ENCODE data around the gene UCK2.

UCK2 gene

DNA sequence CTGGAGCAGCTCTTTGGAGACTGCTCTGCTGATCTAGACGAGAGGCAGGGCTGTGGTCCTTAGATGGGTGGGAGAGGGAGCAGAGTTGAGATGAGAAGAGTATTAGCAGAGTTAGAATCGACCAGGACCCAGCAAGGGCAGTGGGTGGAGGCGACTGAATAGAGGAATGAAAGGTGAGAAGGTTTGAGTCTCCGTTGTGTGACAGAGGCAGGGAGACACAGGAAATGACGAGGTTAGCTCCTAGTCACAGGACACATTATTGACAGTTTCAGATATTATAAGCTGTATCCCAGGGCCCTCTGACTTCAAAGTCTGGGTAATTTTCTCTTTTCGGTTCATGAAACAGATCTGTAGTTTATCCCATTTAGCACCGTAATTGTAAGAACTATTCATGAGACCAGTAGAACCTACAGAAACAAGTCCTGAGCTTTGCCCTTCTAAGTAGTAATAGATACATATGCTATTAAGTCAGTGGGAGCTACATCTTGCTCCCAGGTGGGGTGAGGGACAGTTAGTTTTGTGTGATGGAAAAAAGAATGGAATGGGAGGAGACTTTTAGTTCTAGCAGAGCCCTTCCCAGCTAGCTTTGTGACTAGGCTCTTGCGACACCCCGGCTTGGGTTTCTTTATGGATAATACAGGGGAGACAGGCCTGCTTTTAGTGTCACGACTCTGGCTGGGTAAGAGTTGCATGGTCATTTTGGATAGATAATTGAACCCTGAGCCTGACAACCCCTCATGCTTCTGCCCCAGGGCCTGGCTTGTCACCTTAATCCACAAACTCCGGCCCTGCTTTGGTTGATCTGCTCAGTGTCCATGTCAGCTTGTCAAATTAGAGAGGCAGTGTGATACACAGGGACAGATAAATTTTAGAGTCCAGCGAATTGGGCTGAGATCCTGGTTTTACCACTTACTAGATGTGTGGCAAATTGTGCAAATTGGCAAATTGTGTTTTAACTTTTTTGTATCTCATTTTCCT is 70.2 kb downstream of the UCK2 start:
- FAIRE-seq (no peak), DNase-seq (ENCODE audit: insufficient read length, low spot score) (no peak)

DNA sequence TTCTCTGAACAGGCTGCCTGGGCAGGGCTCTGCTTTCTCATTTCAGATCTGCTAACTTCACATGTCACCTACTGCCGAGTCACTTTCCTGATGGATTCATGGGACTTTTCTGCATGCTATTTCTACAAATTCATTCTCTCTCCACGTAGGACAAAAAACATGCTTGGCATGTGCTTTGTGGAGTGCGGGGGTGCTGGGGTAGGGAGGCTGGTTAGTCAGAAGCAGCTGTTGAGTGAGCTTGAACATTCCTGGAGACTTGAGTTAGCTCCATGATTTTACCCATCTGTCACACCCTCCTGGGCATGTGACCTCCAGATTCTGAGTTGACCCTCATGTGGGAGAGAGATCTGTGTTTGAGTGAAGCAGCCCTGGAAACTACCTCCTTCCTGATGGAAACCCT is 71.4 kb downstream of the UCK2 start:
- no peak for DNase-seq (ENCODE audit: insufficient read length, low spot score)

DNA sequence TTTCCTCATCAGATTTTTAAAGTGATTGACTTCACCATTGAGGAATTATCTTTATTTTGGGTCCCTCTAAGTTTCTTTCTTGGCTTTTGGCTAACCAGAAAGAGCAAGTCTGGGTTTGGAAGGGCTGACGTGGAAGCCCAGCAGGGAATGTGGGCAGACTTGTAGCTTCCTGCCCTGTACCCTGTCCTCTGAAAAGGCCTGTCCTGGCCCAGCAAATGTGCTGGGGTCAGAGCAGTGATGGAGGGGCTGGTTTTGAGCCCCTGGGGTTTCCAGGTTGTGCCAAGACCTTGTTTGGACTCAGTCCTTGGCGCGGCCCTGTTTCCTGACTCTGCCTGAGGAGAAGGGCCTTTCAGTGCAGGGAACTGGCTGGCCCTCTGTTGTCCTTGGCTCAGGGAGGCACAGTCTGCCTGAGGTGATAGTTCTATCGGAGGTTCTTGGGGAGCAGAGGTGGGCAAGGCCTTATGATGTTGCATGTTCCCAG is 72.1 kb downstream of the UCK2 start:
- no peak for DNase-seq (ENCODE audit: insufficient read length, low spot score)
- no peak for FAIRE-seq

More for the DNA sequence above, 71.4 kb downstream of the UCK2 start:
- peak; percentile 42 for FAIRE-seq

DNA sequence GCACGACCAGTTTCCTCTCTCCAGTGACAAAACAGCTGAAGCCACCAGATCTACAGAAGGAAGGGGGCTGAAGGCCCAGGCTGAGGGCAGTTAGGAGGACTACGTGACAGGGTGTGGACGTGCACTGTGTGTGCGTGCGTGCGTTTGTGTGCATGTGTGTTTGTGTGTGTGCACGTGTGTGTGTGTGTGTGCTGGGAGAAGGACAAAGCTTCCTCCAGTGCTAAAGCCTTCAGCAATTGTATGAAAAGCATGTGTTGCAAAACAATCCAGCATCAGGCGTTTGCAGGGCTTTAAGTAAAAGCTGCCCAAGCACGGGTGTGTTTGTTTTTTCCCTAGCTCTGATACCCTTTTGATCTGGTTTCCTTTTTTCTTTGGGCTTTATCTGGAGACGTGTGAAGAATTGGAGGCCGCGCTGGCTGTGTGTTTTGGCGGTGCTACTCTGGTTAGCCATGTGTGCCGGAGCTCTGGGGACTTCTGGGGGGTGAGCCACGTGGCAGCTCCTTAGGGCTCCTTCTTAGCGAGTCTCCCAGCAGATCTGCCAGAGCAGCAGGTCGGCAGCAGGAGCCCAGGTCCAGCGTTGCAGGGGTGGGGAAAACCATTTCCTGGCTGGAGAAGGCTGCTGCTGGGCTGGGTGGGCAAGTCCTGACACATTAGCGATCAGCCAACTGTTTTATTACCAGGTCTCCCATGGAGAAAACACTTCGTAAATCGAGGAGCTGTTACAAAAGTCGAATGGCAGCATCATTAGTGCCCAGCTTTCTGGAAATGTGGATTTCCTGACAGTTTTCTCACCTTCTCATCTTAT is 73.4 kb downstream of the UCK2 start:
- DNase-seq (ENCODE audit: insufficient read length, low spot score), result no peak
- FAIRE-seq, result no peak

DNA sequence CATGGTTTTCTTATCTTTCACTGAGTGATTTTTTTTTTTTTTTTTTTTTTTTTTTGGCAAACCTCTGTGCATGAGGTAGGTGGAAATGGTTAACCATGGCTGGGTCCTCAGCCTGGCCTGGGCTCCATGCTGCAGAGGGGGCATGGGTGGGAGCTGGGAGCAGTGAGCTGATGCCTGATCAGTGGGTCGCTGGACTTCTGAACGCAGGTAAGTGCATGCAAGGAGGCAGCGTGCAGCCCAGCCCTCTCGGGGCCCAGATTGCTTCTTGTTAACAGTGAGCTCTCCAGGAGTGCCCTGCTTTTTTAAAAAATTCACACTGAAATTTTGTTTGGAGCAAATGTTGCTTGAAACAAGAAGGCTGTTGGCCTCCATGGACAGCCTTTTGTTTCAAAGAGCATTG is 75.2 kb downstream of the UCK2 start:
- FAIRE-seq (no peak), DNase-seq (ENCODE audit: insufficient read length, low spot score) (no peak)

DNA sequence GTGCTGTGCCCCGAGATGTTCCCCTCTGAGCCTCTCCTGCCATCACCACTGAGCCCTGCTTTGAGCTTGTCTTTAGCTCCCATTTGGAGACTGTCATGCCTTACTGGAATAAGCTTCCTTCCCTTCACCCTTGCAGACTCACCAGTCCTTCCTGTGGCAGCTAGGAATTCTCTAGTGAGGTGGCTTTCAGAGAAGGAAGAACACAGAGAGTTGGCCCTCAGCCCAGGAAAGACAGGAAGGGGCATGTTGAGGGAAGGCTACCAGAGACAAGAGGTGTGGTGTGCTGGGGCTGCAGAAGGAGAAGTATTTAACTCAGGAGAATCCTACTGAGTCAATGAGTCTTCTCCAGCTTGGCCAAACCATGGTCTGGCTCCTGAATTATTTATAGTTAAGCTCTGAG is 76.3 kb downstream of the UCK2 start:
- FAIRE-seq, result no peak
- DNase-seq (ENCODE audit: insufficient read length, low spot score), result no peak

DNA sequence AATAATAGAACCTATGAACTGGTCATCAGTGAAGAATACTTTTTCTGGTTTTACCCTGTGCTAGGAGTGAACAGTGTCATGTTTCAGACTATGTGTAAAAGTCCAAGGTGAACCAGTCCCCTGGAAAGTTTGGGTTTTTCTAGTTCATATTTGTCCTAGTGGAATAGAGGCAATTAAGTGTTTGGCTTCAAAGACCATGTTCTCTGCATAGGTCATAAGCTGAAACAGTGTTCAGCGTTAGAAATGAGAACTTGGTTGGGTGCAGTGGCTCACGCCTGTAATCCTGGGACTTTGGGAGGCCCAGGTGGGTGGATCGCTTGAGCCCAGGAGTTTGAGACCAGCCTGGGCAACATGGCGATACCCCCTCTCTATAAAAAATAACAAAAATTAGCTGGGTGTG is 77.5 kb downstream of the UCK2 start:
- DNase-seq (ENCODE audit: insufficient read length, low spot score), result no peak
- no peak for FAIRE-seq

DNA sequence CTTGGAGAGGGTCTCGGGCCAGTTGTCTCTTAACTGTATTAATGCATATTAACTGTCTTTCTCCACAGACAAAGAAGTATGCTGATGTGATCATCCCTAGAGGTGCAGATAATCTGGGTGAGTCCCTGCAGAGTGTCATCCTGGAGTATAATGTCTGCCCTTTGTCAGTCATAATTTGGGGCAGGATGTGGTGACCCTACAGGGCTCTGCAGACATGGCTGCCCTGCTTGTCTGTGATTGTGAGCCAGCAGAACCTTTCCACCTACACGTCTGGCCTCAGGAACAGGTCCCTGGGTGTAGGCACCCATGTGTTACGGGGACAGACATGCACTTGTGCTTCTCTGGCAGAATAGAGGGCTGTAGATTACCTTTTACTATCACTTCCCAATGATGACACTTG is 78.4 kb downstream of the UCK2 start:
- FAIRE-seq (no peak), DNase-seq (ENCODE audit: insufficient read length, low spot score) (no peak)

DNA sequence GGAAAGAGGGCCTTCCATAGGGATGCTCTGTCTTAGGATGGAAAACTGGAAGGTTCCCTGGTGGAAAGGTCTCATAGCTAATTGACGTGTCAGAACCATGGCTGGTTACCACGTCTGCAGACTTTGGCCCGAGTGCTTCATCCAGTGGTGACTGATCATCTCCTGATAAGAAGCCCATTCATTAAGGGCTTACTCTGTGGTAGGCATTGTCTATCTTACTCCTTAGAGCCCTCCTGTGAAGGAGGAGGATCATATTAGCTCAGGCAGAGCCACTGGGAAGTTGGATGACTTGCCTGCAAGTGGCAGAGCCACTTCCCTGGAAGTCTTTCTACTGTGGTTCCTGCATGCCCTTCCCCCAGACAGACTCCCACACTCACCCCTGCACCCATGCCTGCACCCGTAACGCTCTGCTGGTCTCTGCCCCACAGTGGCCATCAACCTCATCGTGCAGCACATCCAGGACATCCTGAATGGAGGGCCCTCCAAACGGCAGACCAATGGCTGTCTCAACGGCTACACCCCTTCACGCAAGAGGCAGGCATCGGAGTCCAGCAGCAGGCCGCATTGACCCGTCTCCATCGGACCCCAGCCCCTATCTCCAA is 79.9 kb downstream of the UCK2 start:
- DNase-seq (ENCODE audit: insufficient read length, low spot score), result no peak
- FAIRE-seq, result no peak

DNA sequence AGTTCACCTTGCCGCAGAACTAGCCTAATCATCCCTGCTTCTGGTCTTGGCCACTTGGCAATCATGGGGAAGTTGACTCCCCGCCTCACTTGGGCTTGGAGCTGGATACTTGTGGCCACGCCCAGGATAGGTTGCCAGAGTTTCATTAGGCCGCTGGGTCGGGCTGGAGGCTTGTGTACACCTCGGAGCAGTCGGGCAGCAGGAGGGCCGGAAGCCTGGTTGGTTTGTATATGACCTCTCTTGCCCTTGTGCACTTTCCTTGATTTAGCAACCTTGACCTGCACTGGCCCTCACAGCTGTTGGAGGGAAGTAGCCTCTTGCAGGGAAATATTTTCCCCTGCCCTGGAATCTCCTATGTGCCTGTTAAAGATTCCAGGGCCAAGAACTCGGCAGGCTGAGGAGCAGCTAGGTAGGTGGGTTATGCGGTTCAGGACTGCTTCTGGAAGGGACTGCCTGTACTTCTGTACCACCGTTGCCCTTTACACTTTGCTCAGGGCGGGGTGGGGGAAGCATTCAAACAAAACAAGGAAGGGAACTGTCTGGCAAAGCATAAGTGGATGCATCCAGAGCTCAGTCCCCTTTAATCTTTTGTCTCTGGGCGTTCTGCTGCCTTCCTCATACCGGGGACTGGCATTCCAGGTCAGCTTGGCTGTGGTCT is 83.5 kb downstream of the UCK2 start:
- no peak for FAIRE-seq
- no peak for DNase-seq (ENCODE audit: insufficient read length, low spot score)

DNA sequence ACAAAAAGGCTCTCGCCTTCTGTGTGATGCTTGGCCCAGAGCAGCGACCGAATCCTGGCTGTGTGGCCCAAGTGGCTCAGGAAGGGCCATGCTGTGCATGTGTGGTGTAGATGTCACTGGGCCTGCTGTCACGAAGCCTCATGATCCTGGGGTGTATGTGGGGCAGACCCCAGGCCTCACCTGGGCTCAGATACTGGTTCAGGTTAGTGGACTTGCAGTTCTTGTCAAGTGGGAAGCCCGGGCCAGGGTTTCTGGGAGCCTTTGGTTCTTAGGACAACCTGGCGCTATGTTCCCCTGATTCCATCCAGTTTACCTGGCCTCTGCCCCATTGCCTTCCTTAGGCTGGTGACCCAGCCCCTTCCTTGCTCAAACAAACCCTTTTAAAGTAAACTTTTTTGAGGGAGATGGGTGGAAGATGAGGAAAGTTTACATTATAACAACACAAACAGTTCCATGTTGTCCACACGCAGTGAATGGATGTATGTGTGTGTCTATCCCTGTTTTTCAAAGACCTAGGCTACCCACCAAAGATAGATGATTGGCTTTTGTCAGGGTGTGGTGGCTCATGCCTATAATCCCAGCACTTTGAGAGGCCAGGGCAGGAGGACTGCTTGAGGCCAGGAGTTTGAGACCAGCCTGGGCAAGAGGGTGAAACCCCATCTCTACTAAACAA is 84.3 kb downstream of the UCK2 start:
- DNase-seq (ENCODE audit: insufficient read length, low spot score), result no peak
- no peak for FAIRE-seq

DNA sequence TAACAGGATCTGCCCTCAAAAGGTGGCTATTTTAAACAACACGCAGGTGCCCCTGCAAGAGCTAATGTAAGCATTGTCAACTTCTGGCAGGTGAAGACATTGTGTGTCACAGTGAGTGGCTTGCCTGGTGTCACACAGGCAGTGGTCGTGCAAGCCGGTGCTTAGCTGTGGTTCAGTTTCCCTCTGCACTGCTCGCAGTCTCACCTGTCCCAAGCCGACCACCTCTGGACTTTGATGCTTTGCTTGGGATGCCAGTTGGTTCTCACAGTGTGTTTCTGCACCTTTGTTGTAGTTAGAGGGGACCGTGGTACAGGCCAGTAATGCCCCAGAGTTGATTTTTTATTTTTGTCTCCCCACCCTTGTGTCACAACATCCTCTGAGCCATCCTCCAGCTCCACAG is 85.2 kb downstream of the UCK2 start:
- DNase-seq (ENCODE audit: insufficient read length, low spot score), result no peak
- FAIRE-seq, result no peak

DNA sequence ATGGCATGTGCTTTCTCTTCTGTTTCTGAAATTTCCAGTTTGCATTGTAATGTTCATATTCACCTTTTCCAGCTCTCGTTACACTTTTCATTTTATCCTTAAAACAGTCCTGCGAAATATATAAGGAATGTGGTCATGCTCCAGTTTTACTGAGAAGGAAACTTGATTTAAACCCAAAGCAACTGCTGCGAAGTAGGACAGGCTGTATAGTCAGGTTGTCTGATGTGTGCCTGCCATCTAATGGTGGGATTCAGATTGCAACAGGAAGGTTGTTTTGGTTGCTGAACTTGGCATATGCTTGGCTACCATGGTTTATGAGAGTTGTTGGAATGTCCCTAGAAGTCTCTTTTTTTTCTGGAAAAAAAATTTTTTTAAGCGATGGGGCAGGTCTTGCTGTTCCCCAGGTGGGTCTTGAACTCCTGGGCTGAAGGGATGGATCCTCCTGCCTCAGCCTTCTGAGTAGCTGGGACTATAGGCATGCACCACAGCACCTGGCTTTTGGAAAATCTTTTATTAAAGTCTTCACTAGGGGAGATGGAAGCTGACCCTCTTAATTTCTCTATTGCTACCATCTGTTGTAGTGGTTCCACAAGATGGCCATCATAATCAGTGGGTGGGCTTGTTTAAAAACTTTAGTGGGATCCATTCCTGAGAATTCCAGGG is 86.9 kb downstream of the UCK2 start:
- peak; percentile 65 for DNase-seq (ENCODE audit: insufficient read length, low spot score)
- FAIRE-seq, result peak; percentile 95

DNA sequence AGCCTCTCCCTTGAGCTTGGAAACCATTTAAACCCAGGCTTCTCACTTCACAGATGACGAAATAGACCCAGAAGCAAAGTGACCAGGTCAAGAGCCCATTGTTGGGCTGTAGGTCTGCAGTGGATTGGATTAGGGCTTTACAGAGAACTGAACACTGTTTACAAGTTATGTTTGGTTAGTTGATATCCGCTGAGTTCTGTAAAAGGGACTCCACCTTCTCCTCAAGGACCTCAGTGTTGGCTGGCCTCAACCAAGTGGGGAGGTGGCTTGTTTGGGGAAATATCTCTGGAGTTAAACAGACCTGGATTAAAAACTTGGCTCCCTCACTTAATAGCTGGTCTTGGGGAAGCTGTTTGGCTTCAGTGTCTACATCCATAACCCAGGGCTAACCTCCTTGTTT is 88.1 kb downstream of the UCK2 start:
- no peak for DNase-seq (ENCODE audit: insufficient read length, low spot score)
- FAIRE-seq, result no peak

DNA sequence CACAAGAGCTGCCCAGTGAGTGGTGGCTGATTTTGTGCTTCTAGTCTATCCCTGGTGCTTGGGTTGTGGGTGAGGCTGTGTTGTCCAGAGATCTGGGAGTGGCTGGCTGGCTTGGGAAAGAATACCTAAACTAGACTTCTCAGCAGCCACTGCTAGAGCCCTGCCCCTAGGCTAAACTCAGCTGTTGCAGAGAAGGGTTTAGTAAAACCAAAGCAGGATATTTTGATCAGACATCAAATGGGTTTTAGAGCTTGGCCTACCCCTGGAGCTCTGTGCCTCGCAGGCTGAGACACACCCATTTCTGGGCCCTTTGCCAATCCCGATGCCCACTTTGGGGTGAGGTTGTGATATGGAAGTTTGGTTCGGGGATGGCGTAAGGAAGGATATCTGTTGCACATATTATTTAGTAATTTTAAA is 88.5 kb downstream of the UCK2 start:
- FAIRE-seq (no peak), DNase-seq (ENCODE audit: insufficient read length, low spot score) (no peak)

DNA sequence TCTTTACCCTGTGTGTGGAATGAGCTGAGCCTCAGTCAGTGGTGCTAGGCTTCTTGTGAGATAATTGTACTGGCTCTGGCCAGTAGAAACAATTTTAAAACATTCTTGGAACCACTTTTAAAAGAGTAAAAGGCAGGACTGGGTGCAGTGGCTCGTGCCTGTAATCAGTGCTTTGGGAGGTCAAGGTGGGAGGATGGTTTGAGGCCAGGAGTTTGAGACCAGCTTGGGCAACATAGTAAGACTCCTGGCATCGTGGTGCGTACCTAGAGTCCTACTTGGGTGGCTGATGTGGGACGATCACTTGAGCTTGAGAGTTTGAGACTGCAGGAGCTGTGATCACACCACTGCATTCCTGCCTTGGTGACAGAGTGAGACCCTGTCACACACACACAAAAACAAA is 89.8 kb downstream of the UCK2 start:
- FAIRE-seq, result no peak
- DNase-seq (ENCODE audit: insufficient read length, low spot score), result no peak

DNA sequence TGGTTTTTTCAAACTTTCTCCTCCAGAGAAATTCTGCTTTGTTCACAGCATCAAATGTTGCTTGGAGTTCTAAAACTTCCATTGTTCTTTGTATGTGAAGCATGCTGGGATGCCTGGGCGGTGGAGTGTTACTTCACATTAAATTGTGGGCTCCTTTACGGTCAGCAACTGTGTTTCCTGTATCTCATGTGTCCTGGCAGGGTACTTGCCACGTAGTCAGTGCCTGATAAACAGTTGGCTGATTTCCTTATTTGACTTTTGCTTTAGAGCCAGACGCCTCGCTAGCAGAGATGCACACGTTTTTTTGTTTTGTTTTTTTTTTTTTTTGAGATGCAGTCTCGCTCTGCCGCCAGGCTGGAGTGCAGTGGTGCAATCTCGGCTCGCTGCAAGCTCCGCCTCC is 96.7 kb downstream of the UCK2 start:
- DNase-seq (ENCODE audit: insufficient read length, low spot score) (no peak), FAIRE-seq (no peak)

DNA sequence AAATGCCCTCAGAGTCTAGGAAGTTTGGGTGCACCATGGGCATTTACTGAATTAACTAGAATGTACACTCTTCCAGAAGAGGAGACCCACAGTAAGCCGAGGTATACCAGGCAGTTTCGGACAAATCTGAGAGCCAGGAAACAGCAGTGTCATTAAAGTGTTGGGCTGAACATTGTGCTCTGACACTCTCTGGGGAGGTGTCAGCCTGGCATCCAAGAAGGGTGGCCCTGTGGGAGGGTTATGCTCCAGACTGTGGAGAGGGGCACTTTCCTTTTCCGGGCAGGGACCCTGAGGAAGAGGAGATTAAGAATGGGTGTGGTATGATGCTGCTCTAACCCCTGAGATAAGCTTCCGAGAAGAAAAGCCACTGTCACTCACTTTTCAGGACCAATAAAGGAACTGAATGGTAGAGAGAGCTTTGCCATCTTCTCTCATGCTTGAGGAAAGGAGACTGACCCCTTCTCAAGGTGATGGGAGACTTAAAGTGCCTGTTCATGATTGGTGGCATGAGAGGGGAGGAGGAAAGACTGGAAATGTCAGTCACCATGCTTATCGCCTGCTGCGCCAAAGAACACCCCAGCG is 98.2 kb downstream of the UCK2 start:
- FAIRE-seq (no peak), DNase-seq (ENCODE audit: insufficient read length, low spot score) (no peak)

DNA sequence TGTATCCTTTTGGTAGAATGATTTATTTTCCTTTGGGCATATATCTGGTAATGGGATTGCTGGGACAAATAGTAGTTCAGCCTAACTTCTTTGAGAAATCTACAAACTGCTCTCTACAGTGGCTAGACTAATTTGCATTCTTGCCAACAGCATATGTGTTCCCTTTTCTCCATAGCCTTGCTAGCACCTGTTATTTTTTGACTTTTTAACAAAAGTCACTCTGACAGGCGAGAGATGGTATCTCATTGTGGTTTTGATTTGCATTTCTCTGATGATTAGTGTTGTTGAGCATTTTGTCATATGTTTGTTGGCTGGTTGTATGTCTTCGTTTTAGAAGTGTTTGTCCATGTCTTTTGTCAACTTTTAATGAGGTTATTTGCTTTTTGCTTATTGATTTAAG is 99.8 kb downstream of the UCK2 start:
- DNase-seq (ENCODE audit: insufficient read length, low spot score) (no peak), FAIRE-seq (no peak)
